PFSK-1 (cell line): ENCODE data around the gene CDKN2D.

Experiments
- FOXP2 ChIP-seq: optimal IDR thresholded peaks from 2 replicates; pipeline ENCODE3; 2011; ENCODE audit warnings: borderline replicate concordance, control low read depth, inconsistent platforms; ENCODE audit not compliant: insufficient read depth; ENCODE audit errors: extremely low read length, extremely low read depth
- POLR2AphosphoS5 ChIP-seq: IDR thresholded peaks from 2 replicates; pipeline ENCODE4 v1.6.1; 2012; ENCODE audit warnings: low read depth, mild to moderate bottlenecking, control low read depth, low read length, moderate library complexity
- SIN3A ChIP-seq: IDR thresholded peaks from 2 replicates; pipeline ENCODE4 v1.6.1; 2012; ENCODE audit warnings: mild to moderate bottlenecking, low read length, moderate library complexity, borderline replicate concordance; ENCODE audit not compliant: insufficient read depth
- TAF1 ChIP-seq: IDR thresholded peaks from 2 replicates; pipeline ENCODE4 v1.6.1; 2012; ENCODE audit warnings: low read length, control low read depth, borderline replicate concordance; ENCODE audit not compliant: insufficient read depth
- TF ChIP-seq, protein P1 (sequence below), 2 experiments: IDR thresholded peaks; 2 replicates each; pipeline versions ENCODE4 v1.6.1 to v1.8.0; 2011 to 2012; ENCODE audit warnings: low read depth in 2 of 2, low read length in 2 of 2, control low read depth in 1 of 2, inconsistent platforms in 1 of 2, mild to moderate bottlenecking in 1 of 2, moderate library complexity in 1 of 2; ENCODE audit not compliant: insufficient read depth in 1 of 2

The CDKN2D gene

DNA sequence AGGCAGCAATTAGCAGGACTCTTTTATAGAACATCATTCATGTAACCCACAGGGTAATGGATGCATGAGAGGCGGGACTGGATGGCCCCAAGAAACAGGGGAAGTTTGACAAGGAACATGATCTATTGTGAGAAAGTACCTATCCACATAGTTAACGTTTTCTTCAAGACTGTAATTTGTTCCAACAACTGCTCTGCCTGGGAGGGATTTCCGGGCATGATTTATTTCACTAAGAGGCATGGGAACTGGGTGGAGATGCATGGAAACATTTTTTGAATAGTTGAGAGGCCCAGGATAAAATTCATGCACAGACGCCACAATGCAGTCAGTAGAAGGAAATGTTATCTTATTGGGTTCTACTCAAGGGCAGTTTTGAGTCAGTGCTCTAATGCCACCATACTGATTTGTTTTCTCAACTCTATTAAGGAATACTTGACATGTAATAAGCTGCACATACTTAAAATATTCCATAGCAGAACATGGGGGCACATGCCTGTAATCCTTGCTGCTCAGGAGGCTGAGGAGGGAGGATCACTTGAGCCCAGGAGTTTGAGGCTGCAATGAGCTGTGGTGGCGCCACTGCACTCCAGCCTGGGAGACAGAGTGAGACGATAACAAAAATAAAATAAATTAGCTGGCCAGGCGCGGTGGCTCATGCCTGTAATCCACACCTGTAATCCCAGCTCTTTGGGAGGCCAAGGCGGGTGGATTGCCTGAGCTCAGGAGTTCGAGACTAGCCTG is 35.0 kb downstream of the CDKN2D start:
- TF ChIP-seq FOXP2 (no peak), TAF1 (no peak), POLR2AphosphoS5 (no peak), SIN3A (no peak)
- TF ChIP-seq, protein P1, sequence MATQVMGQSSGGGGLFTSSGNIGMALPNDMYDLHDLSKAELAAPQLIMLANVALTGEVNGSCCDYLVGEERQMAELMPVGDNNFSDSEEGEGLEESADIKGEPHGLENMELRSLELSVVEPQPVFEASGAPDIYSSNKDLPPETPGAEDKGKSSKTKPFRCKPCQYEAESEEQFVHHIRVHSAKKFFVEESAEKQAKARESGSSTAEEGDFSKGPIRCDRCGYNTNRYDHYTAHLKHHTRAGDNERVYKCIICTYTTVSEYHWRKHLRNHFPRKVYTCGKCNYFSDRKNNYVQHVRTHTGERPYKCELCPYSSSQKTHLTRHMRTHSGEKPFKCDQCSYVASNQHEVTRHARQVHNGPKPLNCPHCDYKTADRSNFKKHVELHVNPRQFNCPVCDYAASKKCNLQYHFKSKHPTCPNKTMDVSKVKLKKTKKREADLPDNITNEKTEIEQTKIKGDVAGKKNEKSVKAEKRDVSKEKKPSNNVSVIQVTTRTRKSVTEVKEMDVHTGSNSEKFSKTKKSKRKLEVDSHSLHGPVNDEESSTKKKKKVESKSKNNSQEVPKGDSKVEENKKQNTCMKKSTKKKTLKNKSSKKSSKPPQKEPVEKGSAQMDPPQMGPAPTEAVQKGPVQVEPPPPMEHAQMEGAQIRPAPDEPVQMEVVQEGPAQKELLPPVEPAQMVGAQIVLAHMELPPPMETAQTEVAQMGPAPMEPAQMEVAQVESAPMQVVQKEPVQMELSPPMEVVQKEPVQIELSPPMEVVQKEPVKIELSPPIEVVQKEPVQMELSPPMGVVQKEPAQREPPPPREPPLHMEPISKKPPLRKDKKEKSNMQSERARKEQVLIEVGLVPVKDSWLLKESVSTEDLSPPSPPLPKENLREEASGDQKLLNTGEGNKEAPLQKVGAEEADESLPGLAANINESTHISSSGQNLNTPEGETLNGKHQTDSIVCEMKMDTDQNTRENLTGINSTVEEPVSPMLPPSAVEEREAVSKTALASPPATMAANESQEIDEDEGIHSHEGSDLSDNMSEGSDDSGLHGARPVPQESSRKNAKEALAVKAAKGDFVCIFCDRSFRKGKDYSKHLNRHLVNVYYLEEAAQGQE (IDR thresholded peaks at IDR 0.05; ENCODE audit: insufficient read depth in 1 of 2, low read depth in 2 of 2, low read length in 2 of 2): no peak

DNA sequence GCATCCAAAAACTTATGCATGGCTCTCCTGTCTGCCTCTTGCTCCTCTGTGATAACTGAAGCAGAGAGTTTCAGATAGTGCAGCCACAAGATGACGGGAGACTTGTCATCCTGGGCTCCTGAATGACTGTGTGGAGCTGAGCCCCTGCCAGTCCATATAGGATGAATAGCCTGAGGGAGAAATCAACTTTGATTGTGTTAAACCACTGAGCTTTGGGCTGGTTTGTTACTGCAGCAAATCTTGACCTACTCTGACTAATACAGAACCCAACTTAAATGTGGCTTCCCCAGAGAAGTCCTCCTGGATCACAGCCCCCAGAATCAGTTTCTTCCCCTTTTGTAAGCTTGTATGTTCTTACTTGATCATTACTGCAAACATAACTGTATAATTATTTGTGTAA is 36.3 kb downstream of the CDKN2D start:
- TF ChIP-seq TAF1 (no peak), POLR2AphosphoS5 (no peak), FOXP2 (no peak), SIN3A (no peak)
- TF ChIP-seq, protein P1 (IDR thresholded peaks at IDR 0.05; ENCODE audit: insufficient read depth in 1 of 2, low read depth in 2 of 2, low read length in 2 of 2): no peak

GRCh38 chr19:10525636-10526035 is 43.1 kb downstream of the CDKN2D start:
- TF ChIP-seq SIN3A: no peak
- no peak for TF ChIP-seq POLR2AphosphoS5
- TF ChIP-seq FOXP2: no peak
- TF ChIP-seq TAF1: no peak
- TF ChIP-seq, protein P1 (IDR thresholded peaks at IDR 0.05; ENCODE audit: insufficient read depth in 1 of 2, low read depth in 2 of 2, low read length in 2 of 2): no peak

DNA sequence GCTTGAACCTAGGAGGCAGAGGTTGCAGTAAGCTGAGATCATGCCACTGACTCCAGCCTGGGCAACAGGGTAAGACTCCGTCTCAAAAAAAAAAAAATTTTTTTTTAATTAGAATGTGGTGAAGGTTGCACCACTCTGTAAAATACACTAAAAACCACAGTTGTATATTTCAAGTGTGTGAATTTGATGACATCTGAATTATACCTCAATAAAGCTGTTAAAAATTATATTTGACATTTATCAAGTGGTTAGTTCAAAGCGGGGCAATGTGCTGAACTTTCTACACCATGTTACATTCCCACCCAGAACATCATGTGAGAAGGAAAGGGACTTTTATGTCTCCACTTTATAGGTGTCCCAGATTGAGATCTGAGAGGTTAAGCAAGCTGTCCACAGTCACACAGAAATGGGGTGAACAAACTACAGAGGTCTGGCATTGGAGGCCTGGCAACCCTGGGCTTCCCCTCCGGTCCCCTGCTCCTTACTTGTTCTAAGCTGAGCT is 45.6 kb downstream of the CDKN2D start:
- TF ChIP-seq TAF1 (no peak), SIN3A (no peak), POLR2AphosphoS5 (no peak), FOXP2 (no peak)
- TF ChIP-seq, protein P1 (IDR thresholded peaks at IDR 0.05; ENCODE audit: insufficient read depth in 1 of 2, low read depth in 2 of 2, low read length in 2 of 2): no peak
